ENCODE measurements around the gene FADS2.

The FADS2 gene

DNA sequence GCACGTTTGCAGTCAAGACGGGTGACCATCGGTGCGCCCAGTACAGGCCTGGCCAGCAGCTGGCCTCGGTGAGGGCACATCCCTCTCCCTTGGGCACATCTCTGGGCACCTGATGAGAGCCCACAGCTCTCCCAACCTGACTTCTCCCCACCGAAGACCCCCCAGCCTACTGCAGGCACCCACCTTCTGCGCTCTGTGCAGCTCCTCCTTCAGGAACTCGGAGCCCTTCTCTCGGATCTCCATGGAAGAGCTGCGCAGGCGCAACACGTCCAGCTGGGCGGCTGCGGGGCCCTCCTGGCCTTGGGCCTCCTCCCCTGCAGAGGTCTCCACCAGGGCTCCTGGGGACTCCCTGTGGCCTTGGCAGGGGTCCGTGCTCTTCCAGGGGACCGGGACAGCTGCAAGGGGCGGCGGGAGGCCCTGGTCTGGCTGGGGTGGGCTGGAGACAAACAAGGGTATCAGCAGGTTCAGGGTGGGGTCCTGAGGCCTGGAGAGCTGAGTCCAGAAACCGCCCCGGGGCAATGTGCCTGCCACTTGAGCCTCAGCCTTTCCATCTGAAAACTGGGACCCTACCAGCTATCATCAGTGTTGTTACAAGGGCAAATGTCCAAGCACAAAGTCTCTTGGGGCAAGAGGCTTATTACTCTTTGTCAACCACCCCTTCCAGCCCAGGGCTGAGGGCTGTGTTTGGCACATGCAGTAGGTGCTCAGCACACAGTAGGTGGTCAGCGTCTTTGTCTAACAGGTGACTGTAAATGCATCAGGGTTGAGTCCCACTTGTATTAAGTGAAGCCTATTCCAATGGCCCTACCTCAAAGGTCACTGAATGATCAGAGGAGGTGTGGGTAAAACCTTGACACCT is 80.0 kb downstream of the FADS2 start:
- Histone ChIP-seq H3K9me3 (no peaks in the 10 kb centered on the region), H3K27ac (peak overlapping the region; percentile 85), H4K20me1 (no peaks in the 10 kb centered on the region), H3K4me3 (no peak overlapping the region; the same call in 1 of the 2 replicates), H3K4me1 (peaks cover 80% of the 10 kb centered on the region), H3K9ac (peak overlapping the region; percentile 62), H3K27me3 (no peaks in the 10 kb centered on the region), H3K36me3 (no peaks in the 10 kb centered on the region), H3K4me2 (peak overlapping the region; percentile 87)
- no peak for TF ChIP-seq Cebpa-rat (IDR thresholded peaks at IDR 0.05)

- peaks cover 80% of the 10 kb centered on the region for H3K4me1 ChIP-seq
- no peaks in the 10 kb centered on the region for H3K9me3 ChIP-seq
- peak overlapping the region; percentile 56 for H3K9ac ChIP-seq
- H3K4me3 ChIP-seq, result no peak overlapping the region
- peak overlapping the region; percentile 85 for H3K27ac ChIP-seq
- no peaks in the 10 kb centered on the region for H4K20me1 ChIP-seq
- TF ChIP-seq Cebpa-rat (IDR thresholded peaks at IDR 0.05), result no peak
- peaks cover 1% of the 10 kb centered on the region; the same call in 1 of the 2 replicates for H3K27me3 ChIP-seq
- peak overlapping the region; percentile 87 for H3K4me2 ChIP-seq
- H3K36me3 ChIP-seq, result no peaks in the 10 kb centered on the region
These were observed 80.7 kb downstream of the FADS2 start for GRCh38 chr11:61908730-61909316.

GRCh38 chr11:61910187-61911127 is 82.4 kb downstream of the FADS2 start:
- Histone ChIP-seq H3K4me1 (peaks cover 66% of the 10 kb centered on the region), H3K36me3 (no peaks in the 10 kb centered on the region), H3K27me3 (peaks cover 18% of the 10 kb centered on the region), H3K27ac (no peak overlapping the region), H4K20me1 (no peaks in the 10 kb centered on the region), H3K4me2 (no peak overlapping the region), H3K9ac (no peak overlapping the region), H3K4me3 (no peak overlapping the region), H3K9me3 (no peaks in the 10 kb centered on the region)
- no peak for TF ChIP-seq Cebpa-rat (IDR thresholded peaks at IDR 0.05)

- no peaks in the 10 kb centered on the region for H4K20me1 ChIP-seq
- H3K4me3 ChIP-seq, result no peak overlapping the region
- no peaks in the 10 kb centered on the region for H3K9me3 ChIP-seq
- H3K36me3 ChIP-seq, result no peaks in the 10 kb centered on the region
- TF ChIP-seq Cebpa-rat (IDR thresholded peaks at IDR 0.05), result no peak
- H3K9ac ChIP-seq, result no peak overlapping the region
- no peak overlapping the region; the same call in 1 of the 2 replicates for H3K27ac ChIP-seq
- H3K4me1 ChIP-seq, result peaks cover 59% of the 10 kb centered on the region
- peaks cover 25% of the 10 kb centered on the region for H3K27me3 ChIP-seq
- H3K4me2 ChIP-seq, result peak overlapping the region; percentile 51
These were observed 83.1 kb downstream of the FADS2 start for GRCh38 chr11:61911128-61911700.

DNA sequence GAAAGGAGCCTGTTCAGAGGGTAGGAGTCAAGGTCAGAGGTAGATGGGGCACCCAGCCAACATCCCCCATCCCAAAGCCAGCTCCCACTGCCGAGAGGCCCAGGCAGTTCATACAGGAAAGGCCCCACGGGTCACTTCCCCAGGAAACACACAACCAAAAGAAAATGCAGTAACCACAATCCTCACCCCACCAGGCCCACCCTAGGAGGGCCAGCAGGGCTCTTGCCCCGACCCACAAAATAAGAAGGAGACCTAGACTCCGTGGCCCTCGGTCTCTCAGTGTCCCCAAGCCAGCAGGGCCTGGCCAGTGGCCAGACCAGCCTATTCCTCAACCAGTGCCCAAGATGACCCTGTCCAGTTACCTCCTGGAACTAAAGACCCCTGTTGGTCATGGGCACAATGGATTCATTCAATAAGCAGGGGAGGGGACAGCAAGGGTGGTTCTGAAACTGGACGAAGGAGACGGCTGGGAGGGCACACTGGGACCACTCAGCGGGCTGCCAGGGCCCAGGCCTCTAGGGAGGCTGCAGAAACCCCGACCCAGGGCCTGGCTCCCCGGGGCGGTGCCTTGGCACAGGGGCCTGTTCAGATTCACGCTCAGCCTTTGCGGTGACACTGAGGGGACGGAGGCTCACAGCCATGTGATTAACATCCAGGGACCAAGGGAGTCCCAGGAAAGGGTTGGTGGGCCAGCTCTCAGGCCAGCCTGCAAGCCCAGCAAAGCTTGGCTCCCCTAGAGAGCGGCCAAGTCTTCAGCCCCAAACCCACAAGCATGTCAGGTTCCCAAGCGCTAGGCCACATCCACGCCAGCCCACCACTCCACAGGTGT is 83.8 kb downstream of the FADS2 start:
- Histone ChIP-seq H3K36me3 (no peaks in the 10 kb centered on the region), H3K4me3 (no peak overlapping the region), H3K9ac (no peak overlapping the region), H3K27ac (no peak overlapping the region; the same call in 1 of the 2 replicates), H3K4me2 (peak overlapping the region; percentile 51), H3K27me3 (peaks cover 32% of the 10 kb centered on the region), H4K20me1 (no peaks in the 10 kb centered on the region), H3K4me1 (peaks cover 52% of the 10 kb centered on the region), H3K9me3 (no peaks in the 10 kb centered on the region)
- no peak for TF ChIP-seq Cebpa-rat (IDR thresholded peaks at IDR 0.05)

- Histone ChIP-seq H3K27ac (no peak overlapping the region), H3K27me3 (peaks cover 38% of the 10 kb centered on the region), H3K4me3 (no peak overlapping the region), H3K36me3 (no peaks in the 10 kb centered on the region), H3K9me3 (no peaks in the 10 kb centered on the region), H4K20me1 (no peaks in the 10 kb centered on the region), H3K4me2 (peak overlapping the region; percentile 51), H3K9ac (no peak overlapping the region), H3K4me1 (peaks cover 51% of the 10 kb centered on the region)
- TF ChIP-seq Cebpa-rat (IDR thresholded peaks at IDR 0.05), result no peak
These were observed 84.4 kb downstream of the FADS2 start for GRCh38 chr11:61912530-61912898.

- Histone ChIP-seq H3K4me3 (no peak overlapping the region), H3K9ac (no peak overlapping the region), H3K4me1 (peaks cover 47% of the 10 kb centered on the region), H3K27ac (no peak overlapping the region), H4K20me1 (no peaks in the 10 kb centered on the region), H3K4me2 (peak overlapping the region; percentile 51; the same call in 1 of the 2 replicates), H3K9me3 (no peaks in the 10 kb centered on the region), H3K36me3 (no peaks in the 10 kb centered on the region), H3K27me3 (peaks cover 45% of the 10 kb centered on the region)
- no peak for TF ChIP-seq Cebpa-rat (IDR thresholded peaks at IDR 0.05)
These were observed 85.0 kb downstream of the FADS2 start for GRCh38 chr11:61912991-61913698.

DNA sequence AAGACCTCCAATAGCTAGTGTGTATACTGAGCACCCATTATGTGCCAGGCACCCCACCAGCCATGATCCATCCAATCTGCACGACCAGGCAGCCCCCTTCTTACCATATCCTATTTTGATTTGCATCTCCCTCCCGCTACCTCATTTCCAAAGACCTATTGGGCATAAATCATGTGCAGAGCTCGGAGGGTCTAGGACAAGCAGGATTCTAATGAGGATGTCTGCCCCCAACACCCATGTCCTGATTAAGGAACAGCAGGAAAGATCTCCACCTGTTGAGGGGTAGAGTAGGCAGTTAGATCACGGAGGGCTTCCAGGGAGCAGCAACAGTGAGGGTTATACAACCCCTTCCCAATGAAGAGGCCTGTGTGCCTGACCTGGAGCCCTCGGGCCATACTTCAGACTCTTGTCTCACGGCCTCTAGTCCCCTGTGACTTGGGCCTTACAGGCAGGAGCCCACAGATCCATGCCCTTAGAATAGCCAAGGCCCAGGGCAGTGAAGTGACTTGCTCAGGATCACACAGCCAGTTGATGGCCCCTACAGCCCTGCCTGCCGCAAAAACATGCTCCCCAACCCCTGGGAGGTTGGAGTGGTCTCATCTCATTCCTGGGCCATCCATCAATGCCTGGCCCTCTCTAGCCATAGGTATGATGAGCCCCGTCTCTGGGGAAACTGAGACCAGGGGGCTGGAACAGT is 85.7 kb downstream of the FADS2 start:
- peaks cover 40% of the 10 kb centered on the region for H3K4me1 ChIP-seq
- no peak overlapping the region for H3K4me3 ChIP-seq
- H3K36me3 ChIP-seq, result no peaks in the 10 kb centered on the region

More for the DNA sequence above, 85.7 kb downstream of the FADS2 start:
- no peaks in the 10 kb centered on the region for H4K20me1 ChIP-seq
- no peak for TF ChIP-seq Cebpa-rat (IDR thresholded peaks at IDR 0.05)
- no peaks in the 10 kb centered on the region for H3K9me3 ChIP-seq
- H3K9ac ChIP-seq, result no peak overlapping the region
- H3K27me3 ChIP-seq, result peaks cover 52% of the 10 kb centered on the region
- no peak overlapping the region for H3K4me2 ChIP-seq
- H3K27ac ChIP-seq, result no peak overlapping the region
